Fibroblast of skin of back (primary cell): Measurements from ENCODE around the gene SNORC.

ENCODE experiments used
- DNase-seq: peaks from one replicate; pipeline ENCODE4 v3.0.0-alpha.2; 2013

The SNORC gene

DNA sequence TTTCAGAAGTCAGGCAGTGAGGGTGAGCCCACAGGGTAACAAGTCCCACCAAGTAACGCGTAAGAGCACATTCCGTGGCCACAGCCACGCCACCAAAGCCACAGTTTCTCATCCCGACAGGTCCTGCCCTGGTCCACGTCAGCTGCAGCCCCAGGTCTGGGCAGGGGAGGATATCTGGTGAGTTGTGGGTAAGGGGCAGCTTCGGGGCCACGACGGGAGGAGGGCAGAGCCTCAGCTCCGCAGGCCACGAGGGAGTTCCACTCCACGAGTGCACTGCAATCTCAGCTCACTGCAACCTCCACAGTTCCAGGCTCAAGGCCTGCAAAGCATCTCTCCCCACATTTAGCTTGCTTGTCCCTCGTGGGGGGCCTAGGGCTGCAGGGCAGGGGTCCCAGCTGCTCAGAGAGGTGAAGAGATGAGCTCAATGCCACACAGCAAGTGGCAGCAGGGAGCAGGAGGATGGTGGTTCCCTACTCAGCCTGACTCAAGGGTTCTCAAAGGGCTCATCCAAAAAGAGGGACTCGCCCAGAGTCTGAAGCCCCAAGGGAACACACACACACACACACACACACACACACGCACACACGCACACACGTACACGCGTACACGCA is 12.5 kb downstream of the SNORC start:
- DNase-seq = no peak

DNA sequence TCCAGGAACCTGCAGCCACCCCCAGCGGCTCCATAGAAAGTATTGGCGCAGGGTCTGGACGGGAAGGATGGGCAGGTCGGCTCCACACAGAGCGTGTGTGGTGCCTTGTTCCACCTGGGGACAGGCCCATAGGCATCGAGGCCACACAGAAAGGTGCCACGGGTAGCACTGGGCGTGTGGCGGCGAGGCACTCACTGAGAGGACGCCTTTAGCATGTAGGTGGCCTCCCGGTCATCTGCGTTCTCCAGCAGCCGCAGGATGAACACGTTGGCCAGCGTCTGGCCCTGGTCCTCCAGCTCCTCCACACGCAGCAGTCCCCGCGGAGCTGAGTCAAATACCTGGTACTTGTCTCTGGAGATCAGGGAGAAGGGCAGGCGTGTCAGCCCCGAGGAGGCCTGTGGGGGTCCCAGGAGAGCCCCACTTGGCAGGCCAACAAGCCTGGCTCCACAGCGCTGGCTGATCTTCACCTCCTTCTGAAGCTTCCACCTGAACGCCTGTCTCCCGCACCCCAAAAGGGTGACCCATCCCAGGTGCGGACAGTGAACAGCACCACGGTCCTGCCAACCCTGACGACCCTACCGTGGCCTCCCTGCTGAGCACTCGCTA is 13.2 kb downstream of the SNORC start:
- no peak for DNase-seq

DNA sequence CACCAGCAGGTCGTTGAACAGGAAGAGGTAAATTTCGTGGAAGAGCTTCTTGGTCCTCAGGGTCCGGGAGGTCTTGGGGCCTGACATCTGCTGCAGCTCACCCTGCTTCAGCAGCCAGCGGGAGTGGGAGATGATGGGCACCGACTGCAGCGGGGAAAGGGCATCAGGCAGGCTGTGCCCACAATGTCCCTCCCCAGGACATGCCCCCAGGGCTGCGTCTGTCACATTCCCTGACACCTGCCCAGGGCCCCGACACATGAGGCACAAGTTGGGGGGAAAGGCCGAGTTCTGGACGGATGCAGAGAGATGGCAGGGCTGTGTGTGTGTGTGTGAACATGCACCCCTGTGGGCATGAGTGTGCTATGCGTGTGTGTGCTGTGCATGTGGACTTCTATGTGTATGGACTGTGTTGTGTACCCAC is 13.9 kb downstream of the SNORC start:
- DNase-seq = no peak

DNA sequence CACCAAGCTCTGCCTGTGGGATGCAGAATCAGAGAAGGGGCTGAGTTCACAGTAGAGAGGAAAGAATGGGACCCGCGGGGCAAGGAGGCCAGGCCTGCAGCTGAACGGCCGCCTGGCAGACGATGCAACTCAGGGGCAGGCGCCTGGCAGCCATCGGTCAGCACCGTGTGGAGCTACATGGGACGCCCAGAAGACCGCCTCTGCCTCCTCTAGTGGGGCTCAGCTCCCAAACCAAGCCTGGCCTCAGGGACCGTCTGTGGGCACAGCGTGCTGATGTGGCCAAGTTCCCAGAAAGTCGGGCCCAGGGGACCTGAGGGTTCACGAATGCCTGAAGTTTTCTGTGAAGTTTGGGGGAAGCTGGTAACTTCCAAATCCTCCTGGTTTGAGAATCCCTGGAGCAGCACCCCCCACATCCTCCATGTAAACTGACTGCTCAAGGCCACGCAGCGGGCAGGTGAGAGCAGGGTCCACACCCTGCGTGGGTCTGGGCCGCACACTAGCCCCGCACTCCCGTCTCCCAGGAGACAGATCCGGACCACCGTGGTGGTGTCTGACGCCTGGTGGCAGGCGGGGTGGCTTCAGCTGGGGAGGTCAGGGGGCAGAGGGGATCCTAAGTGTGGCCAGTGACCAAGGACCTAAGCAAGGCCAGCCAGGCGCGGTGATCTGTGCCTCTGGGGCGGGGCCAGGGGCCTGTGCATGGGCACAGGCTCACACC is 14.6 kb downstream of the SNORC start:
- DNase-seq = no peak

- DNase-seq = no peak
These were observed 15.3 kb downstream of the SNORC start for GRCh38 chr2:232885264-232885961.

GRCh38 chr2:232886176-232886575 is 16.1 kb downstream of the SNORC start:
- DNase-seq = no peak

DNA sequence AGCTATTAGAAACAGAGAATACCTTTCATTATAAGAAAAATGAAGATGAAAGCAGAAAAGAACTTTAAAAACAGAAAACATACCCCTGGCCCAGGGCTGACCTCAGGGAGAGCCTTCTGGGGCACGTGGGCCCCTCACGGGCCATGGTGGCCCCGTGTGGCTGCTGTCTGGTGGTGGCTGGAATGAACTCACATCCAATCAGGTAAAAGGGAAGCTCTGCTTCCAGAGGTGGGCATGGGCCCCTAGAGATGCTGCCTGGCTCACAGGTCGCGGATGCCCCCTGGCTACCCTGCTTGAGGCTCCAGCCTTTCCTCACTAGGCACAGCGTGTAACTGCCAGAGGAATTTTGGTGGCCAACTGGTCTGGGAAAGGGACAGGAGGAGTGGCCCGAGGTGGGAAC is 16.6 kb downstream of the SNORC start:
- DNase-seq = no peak

DNA sequence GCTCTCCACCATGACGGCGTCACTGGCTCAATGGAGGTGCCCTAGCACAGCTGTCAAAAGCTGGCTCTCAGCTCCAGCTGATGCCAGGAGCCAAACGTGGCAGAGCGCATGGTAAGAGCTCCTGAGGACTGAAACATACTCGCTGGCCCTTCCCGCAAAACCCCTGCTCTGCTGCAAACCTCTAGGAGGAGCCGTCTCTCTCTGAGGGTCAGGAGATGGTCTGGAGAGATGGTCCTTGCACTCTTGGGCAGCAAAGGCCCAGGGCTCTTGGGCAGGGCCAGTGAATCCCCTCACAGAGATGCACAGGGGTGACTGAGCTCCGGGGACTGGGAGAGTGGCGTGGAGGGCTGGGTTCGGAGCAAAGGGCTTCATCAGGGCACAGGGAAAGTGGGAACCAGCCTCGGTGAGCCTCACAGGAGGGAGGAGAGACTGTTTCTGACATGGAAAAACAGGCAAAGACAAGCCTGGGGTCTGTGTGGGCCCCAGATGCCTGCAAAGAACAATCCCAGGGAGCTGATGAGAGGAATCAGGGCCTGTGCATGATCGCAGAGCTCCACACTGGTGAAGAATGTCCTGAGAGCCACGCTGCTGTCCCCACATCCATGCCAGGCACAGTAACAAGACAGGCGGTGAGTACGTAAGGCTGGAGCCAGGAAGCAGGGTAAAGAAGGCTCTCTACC is 17.2 kb downstream of the SNORC start:
- DNase-seq = no peak

DNA sequence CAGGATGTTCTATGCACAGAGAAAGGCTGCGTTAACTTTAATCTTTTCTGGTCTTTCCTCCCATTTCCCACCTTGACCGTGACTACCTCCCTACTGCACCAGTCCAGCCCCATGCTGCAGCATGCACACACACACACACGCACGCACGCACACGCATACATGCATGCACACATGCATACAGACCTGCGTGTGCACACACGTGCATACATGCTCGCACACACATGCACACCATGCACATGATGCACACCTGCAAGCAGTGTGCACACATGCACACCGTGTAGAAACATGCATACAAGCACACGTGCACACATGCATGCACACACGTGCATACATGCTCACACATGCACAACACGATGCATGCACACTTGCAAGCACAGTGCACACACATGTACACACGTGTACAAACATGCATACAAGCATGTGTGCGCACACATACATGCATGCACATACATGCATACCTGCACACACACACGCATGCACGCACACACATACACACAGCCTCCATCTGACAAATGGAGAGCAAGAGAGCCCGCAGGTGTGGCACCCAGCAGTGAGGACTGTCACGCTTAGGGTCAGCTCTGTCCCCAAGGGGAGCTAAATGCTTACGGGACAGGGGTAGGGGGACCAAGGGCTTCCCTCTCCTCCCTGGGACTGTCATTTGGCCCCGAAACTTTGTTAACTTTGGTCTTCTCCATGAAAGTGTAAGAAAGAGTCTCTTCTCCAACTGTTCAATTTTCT is 18.2 kb downstream of the SNORC start:
- no peak for DNase-seq

DNA sequence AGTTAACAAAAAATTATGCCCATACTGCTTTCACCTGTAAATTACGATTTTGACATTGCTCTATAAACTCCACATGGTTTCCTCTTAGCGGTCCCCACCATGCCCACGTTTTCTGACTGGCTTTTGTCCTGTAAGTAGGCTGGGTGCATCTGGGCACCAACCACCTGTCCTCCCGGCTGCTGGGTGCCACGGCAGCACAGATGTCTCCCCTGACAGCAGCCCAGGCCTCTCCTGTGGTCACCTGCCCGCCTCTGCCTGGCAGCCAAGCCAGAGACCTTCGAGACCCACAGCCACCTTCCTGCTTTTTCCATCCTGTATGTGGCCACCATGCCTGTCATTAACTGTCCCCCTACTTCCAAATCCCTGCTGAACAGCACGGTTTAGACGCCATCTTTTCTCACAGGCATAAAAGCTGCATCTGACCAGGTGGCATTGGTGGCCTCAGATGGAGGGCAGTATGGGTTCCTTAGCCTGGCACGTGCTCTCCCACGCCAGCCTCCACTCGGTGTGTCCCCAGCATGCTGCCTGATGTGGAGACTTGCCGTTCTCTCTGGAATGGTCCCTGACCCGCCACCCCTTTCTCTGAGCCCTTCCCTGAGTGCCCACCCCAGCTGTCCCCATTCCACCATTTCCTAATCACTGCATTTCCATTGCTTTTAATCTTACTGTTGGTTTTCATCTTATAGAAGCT is 18.9 kb downstream of the SNORC start:
- DNase-seq = no peak

- DNase-seq = no peak
These were observed 19.9 kb downstream of the SNORC start for GRCh38 chr2:232889876-232890401.

DNA sequence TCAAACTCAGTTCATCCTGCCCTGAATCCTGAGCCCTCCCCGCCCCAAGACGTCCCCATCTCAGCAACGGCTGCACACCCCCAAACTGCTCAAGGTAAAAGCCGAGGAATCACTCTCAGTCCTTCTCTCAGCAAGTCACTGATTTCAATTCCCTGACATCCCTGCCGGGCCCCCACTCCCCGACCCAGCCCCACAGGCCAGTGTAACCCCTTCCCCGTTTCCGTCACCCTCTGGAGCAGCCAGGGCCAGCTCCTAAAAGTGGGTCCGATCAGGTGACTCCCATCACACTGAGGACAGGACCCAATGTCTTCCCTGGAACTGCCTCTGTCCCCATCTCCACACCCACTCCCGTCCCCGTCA is 20.5 kb downstream of the SNORC start:
- no peak for DNase-seq

GRCh38 chr2:232890896-232891601 is 21.0 kb downstream of the SNORC start:
- peak; percentile 46 for DNase-seq

- DNase-seq = no peak
These were observed 21.6 kb downstream of the SNORC start for GRCh38 chr2:232891621-232892071.

DNA sequence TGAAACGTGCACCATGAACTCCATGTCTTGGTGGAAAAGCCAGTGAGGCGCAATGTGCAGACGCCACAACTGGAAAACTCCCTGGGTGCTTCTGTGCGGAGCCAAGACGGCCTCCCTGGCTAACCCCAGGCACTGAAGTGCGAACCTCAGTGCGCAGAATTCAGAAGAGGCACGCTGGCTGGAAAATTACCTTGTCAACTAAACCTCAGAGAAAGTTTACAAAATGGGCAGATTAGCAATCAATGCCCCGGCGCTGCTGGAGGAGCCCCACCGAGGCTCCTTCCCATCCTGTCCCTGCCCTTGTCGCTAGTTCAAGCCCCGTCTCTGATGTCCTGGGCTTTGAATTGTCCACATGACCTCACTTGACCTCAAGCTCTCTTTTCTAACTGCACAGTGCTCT is 22.2 kb downstream of the SNORC start:
- DNase-seq = no peak

DNA sequence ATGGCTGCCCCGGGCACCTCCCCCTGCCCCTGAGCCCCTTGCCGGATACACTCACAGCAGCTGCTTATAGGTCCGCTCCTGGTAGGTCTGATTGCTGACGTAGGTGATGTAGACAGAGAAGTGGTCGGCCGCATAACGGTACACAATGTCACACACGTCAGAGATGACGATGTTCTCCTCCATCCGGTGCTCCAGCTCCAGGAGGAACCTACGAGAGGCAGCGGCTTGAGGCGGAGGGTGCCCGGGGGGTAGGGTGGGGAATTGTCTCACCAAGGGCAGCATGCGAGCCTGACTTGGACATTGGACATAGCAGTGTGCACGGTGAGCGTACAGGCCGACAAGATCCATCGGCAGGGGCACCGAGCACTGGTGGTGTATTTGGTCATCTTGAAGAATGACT is 22.8 kb downstream of the SNORC start:
- DNase-seq = no peak

- no peak for DNase-seq
These were observed 23.8 kb downstream of the SNORC start for GRCh38 chr2:232893834-232894233.

GRCh38 chr2:232894251-232894650 is 24.2 kb downstream of the SNORC start:
- no peak for DNase-seq

DNA sequence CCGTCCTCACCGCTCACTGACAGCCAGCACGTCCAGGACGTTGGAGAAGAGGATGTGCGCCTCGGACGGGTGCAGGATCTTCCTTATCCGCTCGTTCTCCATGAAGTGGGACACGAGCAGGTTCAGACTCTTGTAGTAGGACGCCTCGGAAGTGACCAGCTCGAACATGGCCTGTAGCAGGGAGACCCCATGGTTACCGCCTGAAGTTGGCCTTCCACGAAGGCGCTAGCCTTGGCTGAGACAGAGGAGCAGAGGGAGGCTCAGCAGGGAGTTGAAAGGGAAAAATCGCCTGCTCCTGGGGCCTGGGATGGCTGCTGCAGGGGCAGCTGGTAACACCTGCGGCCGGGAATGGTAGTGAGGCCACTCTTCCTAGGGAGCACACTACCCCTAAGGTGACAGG is 24.7 kb downstream of the SNORC start:
- no peak for DNase-seq

DNA sequence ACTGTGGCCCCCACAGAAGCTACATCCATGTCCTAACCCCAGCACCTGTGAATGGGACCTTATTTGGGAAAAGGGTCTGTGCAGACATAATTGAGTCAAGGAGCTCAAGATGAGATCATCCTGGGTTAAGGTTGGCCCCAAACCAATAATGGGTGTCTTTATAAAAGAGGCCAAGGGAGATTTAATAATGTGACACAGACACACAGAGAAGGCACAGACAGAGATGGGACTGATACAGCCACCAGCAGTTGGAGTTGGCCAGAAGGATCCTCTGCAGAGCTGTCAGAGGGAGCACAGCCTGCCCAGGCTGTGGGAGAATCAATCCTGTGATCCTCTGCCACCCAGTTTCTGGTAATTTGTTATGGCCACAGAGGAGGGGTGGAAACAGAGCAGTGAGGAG is 26.0 kb downstream of the SNORC start:
- DNase-seq = no peak
